Keratinocyte (primary cell): ENCODE data around the gene TMEM271.
"Not testable (repeated sequence)": the region's sequence is repeated elsewhere in the genome, so short reads cannot be mapped to it uniquely, and the experiment has no call there.

Experiments used
- CTCF ChIP-seq, 3 experiments: IDR thresholded peaks in 1 of 3; conservative IDR thresholded peaks in 1 of 3; optimal IDR thresholded peaks in 1 of 3; 2 replicates in 2 of 3; 3 replicates in 1 of 3; pipeline versions ENCODE3 to v1.5.1; 2011; ENCODE audit warnings: low read length in 3 of 3, mild to moderate bottlenecking in 3 of 3, moderate library complexity in 2 of 3, control low read depth in 1 of 3, inconsistent platforms in 1 of 3; ENCODE audit not compliant: insufficient read depth in 2 of 3; ENCODE audit errors: extremely low read depth in 1 of 3
- EZH2 ChIP-seq: IDR thresholded peaks from one replicate; pipeline ENCODE4 v1.6.1; 2012; ENCODE audit warnings: inconsistent platforms, mild to moderate bottlenecking, low read length, moderate library complexity

GRCh38 chr4:592178-592577 lies 16.1 kb upstream of the TMEM271 start:
- TF ChIP-seq CTCF (optimal IDR thresholded peaks at IDR 0.05 in 1 of 3, IDR thresholded peaks at IDR 0.05 in 1 of 3, conservative IDR thresholded peaks at IDR 0.05 in 1 of 3; ENCODE audit: extremely low read depth in 1 of 3, insufficient read depth in 2 of 3, low read length in 3 of 3); EZH2: not testable (repeated sequence)
